CD4-positive, alpha-beta memory T cell (primary cell): ENCODE data around the gene SH3GLB2. TPM values are rescaled to one million over a fixed set of nuclear protein-coding genes. Genes with fewer than 3 reads are reported as not detected.

Source experiments
- CTCF ChIA-PET: fragments of 350-600 bp; sonication (Branson Sonifier 250); formaldehyde crosslinking; loops from one replicate; lab custom pipeline; 2021; ENCODE audit warnings: inconsistent platforms; ENCODE audit not compliant: partially characterized antibody; lab: Charles Lee
- POLR2A ChIA-PET: fragments of 350-600 bp; sonication (Branson Sonifier 250); formaldehyde crosslinking; loops from one replicate; lab custom pipeline; 2021; ENCODE audit not compliant: partially characterized antibody; lab: Charles Lee
- DNase-seq, 5 donors: peaks; one replicate each; pipeline versions ENCODE4 v3.0.0 to v3.0.0-alpha.2; 2020 to 2022; ENCODE audit warnings: mixed read lengths in 1 of 5
- H3K27ac ChIP-seq: one replicate; pipeline ENCODE4 v1.7.0; 2013; ENCODE audit warnings: low read depth, low read length
- H3K27me3 ChIP-seq: 2 replicates; pipeline ENCODE4 v1.7.0; 2013; ENCODE audit warnings: mild to moderate bottlenecking, low read length, moderate library complexity; ENCODE audit not compliant: insufficient read depth
- H3K36me3 ChIP-seq: 2 replicates; pipeline ENCODE4 v1.7.0; 2013; ENCODE audit warnings: mild to moderate bottlenecking, low read length, moderate library complexity; ENCODE audit not compliant: insufficient read depth
- H3K4me1 ChIP-seq: 2 replicates; pipeline ENCODE4 v1.7.0; 2013; ENCODE audit warnings: mild to moderate bottlenecking, low read length, moderate library complexity; ENCODE audit not compliant: insufficient read depth
- H3K4me3 ChIP-seq, 2 donors: one replicate each; pipeline ENCODE4 v1.7.0; 2013; ENCODE audit warnings: low read length in 2 of 2, mild to moderate bottlenecking in 1 of 2
- H3K9me3 ChIP-seq, 2 donors: one replicate each; pipeline ENCODE4 v1.7.0; 2013; ENCODE audit warnings: low read length in 2 of 2, control low read depth in 1 of 2; ENCODE audit not compliant: control insufficient read depth in 1 of 2
- H3K27ac Mint-ChIP-seq, 7 donors: one replicate each; pipeline ENCODE4 v1.8.0; 2020 to 2021; ENCODE audit warnings: mixed read lengths in 7 of 7, mild to moderate bottlenecking in 6 of 7, inconsistent platforms in 3 of 7, moderate library complexity in 3 of 7
- H3K27me3 Mint-ChIP-seq, 2 donors: one replicate each; pipeline ENCODE4 v1.8.0; 2020 to 2021; ENCODE audit warnings: mixed read lengths in 2 of 2
- H3K36me3 Mint-ChIP-seq, 2 donors: one replicate each; pipeline ENCODE4 v1.8.0; 2020 to 2021; ENCODE audit warnings: mixed read lengths in 2 of 2, inconsistent platforms in 1 of 2, mild to moderate bottlenecking in 1 of 2
- H3K4me1 Mint-ChIP-seq, 4 donors: one replicate each; pipeline ENCODE4 v1.8.0; 2020 to 2021; ENCODE audit warnings: mixed read lengths in 4 of 4, mild to moderate bottlenecking in 1 of 4
- H3K4me3 Mint-ChIP-seq, 8 donors: one replicate each; pipeline ENCODE4 v1.8.0; 2020 to 2021; ENCODE audit warnings: mixed read lengths in 8 of 8, mild to moderate bottlenecking in 7 of 8, moderate library complexity in 6 of 8, inconsistent platforms in 3 of 8
- H3K9me3 Mint-ChIP-seq, 8 donors: one replicate each; pipeline ENCODE4 v1.8.0; 2020 to 2021; ENCODE audit warnings: mixed read lengths in 8 of 8, mild to moderate bottlenecking in 5 of 8, inconsistent platforms in 3 of 8, moderate library complexity in 1 of 8
- intact Hi-C: fragments of 100-400 bp; cut with micrococcal nuclease; formaldehyde crosslinking; loops from one replicate; pipeline ENCODE4 v1.15.1; 2023
- polyA plus RNA-seq, 2 donors: library from polyadenylated mRNA; unstranded; fragments of 300-500 nt; fragmentation: Illumina TruSeq; gene quantifications; one replicate each; pipeline ENCODE4 v1.2.3, GENCODE V29; 2021
- total RNA-seq, 2 experiments: library from RNA; stranded (reverse); gene quantifications; one replicate each; pipeline ENCODE4 v1.2.3, GENCODE V29; 2021

Gene SH3GLB2
- total and polyA plus RNA-seq, 4 experiments from 2014 or later = 23.8 to 113 (median 77.1) TPM

- Mint-ChIP-seq H3K27me3 (no peaks in the 10 kb centered on the region), H3K27ac (peak overlapping the region in 1 of 7 donors; percentile 36), H3K36me3 (peaks cover 16 to 39% of the 10 kb centered on the region in 2 donors), H3K9me3 (no peaks in the 10 kb centered on the region), H3K4me3 (no peak overlapping the region), H3K4me1 (peaks cover 7 to 13% (median 10%) of the 10 kb centered on the region in 4 donors)
- ChIA-PET POLR2A (no interaction called here), CTCF (no interaction called here)
- Histone ChIP-seq H3K27me3 (no peaks in the 10 kb centered on the region), H3K4me3 (no peak overlapping the region), H3K4me1 (peaks cover 17% of the 10 kb centered on the region), H3K36me3 (peaks cover 41% of the 10 kb centered on the region), H3K9me3 (no peaks in the 10 kb centered on the region), H3K27ac (no peak overlapping the region)
- intact Hi-C loops = no loop called here
- DNase-seq = no peak
Observed at GRCh38 chr9:129064499-129064908, 36.4 kb upstream of the SH3GLB2 start.

- H3K4me3 Mint-ChIP-seq = no peak overlapping the region
- ChIA-PET CTCF (no interaction called here), POLR2A (no interaction called here)
- H3K36me3 ChIP-seq = peaks cover 47% of the 10 kb centered on the region
- no peak overlapping the region for H3K27ac ChIP-seq
- no peaks in the 10 kb centered on the region for H3K27me3 Mint-ChIP-seq
- no peak for DNase-seq
- H3K4me1 Mint-ChIP-seq = peaks cover 0 to under 1% (median 0%) of the 10 kb centered on the region in 4 donors
- H3K36me3 Mint-ChIP-seq = peaks cover 16 to 39% of the 10 kb centered on the region in 2 donors
- intact Hi-C loops = no loop called here
- H3K4me3 ChIP-seq = no peak overlapping the region
- H3K27me3 ChIP-seq = no peaks in the 10 kb centered on the region
- H3K9me3 Mint-ChIP-seq = peaks cover 0 to 2% (median 0%) of the 10 kb centered on the region in 8 donors
- H3K9me3 ChIP-seq = no peaks in the 10 kb centered on the region
- no peak overlapping the region for H3K27ac Mint-ChIP-seq
- H3K4me1 ChIP-seq = peaks cover 3% of the 10 kb centered on the region
Observed at GRCh38 chr9:129063061-129063460, 34.9 kb upstream of the SH3GLB2 start.

DNA sequence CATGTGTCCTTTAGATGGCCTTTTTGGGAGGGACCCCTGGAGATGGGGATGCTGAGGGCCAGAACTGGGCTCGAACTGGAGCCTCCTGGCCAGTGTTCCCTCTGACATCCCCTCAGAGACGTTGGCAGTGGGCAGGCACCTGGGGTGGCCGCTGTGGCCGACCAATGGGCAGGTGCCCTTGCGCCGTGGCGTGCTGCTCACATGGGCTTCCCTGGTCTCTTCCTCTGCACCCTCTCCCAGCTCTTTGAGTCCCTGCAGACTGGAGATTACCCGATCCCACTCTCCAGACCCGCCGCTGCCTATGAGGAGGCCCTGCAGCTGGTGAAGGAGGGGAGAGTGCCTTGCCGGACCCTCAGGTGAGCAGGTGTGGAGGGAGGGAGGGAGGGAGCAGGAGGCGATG lies 32.9 kb upstream of the SH3GLB2 start:
- POLR2A ChIA-PET = no interaction called here
- Histone ChIP-seq H3K4me1 (no peaks in the 10 kb centered on the region), H3K27me3 (no peaks in the 10 kb centered on the region), H3K36me3 (peaks cover 41% of the 10 kb centered on the region), H3K27ac (no peak overlapping the region), H3K4me3 (no peak overlapping the region), H3K9me3 (no peaks in the 10 kb centered on the region)
- Mint-ChIP-seq H3K36me3 (peaks cover 19 to 49% of the 10 kb centered on the region in 2 donors), H3K4me1 (no peaks in the 10 kb centered on the region), H3K27ac (no peak overlapping the region), H3K9me3 (peaks cover 0 to 2% (median 0%) of the 10 kb centered on the region in 8 donors), H3K27me3 (no peaks in the 10 kb centered on the region), H3K4me3 (no peak overlapping the region)
- intact Hi-C loops = no loop called here
- CTCF ChIA-PET = no interaction called here
- no peak for DNase-seq

DNA sequence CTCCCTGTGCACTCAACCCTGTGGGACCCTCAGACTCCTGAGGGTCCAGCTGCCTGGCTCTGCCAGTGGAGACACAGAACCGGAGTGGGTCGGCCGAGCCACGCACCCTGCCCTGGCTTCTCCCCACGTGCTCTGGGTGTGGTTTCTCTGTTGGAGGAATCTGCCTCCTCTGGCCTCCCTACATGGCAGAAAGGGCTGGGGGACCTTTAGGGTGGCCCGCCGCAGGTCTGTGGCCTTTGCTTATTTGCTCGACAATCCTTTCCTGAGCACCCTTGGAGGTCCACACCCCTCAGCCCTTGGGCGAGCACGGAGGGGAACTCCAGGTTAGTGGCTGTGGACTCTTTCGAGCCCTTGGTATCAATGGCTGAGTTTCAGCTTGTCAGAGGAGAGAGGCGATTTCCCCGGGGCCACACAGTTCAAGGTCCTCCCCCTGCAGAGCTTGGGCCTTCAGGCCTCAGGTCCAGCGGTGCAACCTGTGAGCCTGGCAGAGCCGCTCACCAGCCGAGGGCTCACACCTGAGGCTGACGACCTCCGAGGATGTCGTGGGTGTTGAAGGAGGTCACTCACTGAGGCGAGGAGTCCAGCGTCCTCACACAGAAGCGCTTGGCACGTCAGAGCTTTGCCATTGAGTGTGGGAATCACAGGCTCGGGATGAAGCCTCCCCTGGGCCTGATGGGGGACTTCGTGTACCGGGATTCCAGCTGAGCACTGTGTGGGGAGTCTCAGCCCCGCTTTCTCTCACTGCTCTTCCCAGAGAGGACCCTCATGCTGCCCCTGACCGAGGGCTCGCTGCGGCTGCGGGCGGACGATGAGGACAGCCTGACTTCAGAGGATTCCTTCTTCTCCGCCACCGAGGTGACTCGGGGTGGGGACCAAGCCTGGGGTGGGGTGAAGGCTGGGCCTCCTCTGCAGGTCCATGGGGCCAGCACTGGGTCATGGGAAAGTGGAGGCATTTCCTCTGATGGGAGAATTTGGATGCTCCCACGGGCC lies 32.0 kb upstream of the SH3GLB2 start:
- ChIA-PET POLR2A (no interaction called here), CTCF (interaction anchor here (0.6 kb wide), 1 partner anchor 67 kb away, joined by 3 read pairs; no protein-coding TSS in a partner anchor)
- no peak for DNase-seq
- H3K36me3 Mint-ChIP-seq = peaks cover 14 to 45% of the 10 kb centered on the region in 2 donors
- no peaks in the 10 kb centered on the region for H3K4me1 Mint-ChIP-seq
- no peak overlapping the region for H3K27ac Mint-ChIP-seq
- H3K27me3 Mint-ChIP-seq = no peaks in the 10 kb centered on the region
- H3K4me3 Mint-ChIP-seq = no peak overlapping the region
- Histone ChIP-seq H3K9me3 (no peaks in the 10 kb centered on the region), H3K36me3 (peaks cover 36% of the 10 kb centered on the region), H3K4me3 (no peak overlapping the region), H3K27me3 (no peaks in the 10 kb centered on the region), H3K27ac (no peak overlapping the region), H3K4me1 (no peaks in the 10 kb centered on the region)
- H3K9me3 Mint-ChIP-seq = peaks cover 0 to 2% (median 0%) of the 10 kb centered on the region in 8 donors
- intact Hi-C loops = no loop called here

DNA sequence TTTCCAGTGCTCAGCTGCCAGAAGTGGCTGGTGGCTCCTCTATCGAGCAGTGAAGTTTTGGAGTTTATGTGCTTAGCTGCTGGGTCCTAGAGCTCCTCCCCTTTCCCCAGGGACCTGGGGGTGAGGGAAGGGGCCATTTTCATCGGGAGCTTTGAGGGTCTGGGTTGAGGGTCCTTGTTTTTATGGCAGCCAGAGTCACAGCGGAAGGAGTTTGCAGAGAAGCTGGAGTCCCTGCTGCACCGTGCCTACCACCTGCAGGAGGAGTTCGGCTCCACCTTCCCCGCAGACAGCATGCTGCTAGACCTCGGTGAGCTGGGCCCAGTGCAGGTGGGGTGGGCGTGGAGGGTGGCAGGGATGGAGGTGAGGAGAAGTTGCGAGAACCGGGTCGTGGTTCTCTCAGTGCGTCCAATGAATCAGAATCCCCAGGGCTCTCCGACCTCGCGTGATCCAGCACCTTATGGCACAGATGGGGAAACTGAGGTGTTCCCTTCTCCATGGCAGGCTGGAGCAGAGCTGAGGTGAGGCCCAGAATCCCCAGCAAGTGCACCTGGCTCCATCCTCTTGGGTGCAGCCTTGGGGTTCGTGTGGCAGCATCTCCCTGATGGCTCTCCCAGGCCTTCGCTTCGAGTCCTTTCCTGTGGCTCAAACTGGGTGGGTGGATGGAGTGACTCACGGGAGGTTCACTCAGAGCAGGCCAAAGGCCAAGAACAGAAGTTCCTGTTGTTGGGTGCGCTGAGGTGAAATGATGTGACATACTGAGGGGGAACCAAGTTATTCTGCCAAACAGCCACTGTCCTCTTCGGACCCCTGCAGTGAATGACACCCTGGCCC lies 31.0 kb upstream of the SH3GLB2 start:
- Histone ChIP-seq H3K36me3 (peaks cover 32% of the 10 kb centered on the region), H3K9me3 (no peaks in the 10 kb centered on the region), H3K27me3 (no peaks in the 10 kb centered on the region), H3K4me3 (no peak overlapping the region), H3K4me1 (no peaks in the 10 kb centered on the region), H3K27ac (no peak overlapping the region)
- no peak for DNase-seq
- no peaks in the 10 kb centered on the region for H3K27me3 Mint-ChIP-seq
- no peak overlapping the region for H3K27ac Mint-ChIP-seq
- H3K4me1 Mint-ChIP-seq = no peaks in the 10 kb centered on the region
- intact Hi-C loops = no loop called here
- peaks cover 0 to 2% (median 0%) of the 10 kb centered on the region in 8 donors for H3K9me3 Mint-ChIP-seq
- ChIA-PET CTCF (no interaction called here), POLR2A (no interaction called here)
- peaks cover 20 to 48% of the 10 kb centered on the region in 2 donors for H3K36me3 Mint-ChIP-seq
- H3K4me3 Mint-ChIP-seq = no peak overlapping the region

DNA sequence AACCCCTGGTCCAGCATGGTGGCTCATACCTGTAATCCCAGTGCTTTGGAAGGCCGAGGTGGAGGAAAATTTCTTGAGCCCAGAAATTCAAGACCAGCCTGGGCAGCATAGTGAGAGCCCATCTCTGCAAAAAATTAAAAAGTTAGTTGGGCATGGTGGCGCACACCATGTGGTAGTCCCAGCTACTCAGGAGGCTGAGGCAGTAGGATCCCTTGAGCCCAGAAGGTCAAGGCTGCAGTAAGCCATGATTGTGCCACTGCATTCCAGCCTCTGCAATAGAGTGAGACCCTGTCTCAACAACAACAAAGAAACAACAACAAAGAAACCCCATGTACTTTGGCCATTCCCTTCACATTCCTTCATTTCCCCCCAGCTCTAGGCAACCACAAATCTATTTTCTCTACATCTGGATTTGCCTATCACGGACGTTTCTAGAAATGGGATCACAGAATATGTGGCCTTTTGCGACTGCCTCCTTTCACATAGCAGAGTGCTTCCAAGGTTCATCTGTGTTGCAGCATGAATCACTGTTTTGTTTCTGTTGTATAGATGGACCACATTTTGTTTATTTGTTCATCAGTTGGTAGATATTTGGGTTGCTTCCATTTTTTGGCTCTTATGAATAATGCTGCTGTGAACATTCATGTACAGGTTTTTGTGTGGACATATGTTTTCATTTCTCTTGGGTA lies 26.2 kb upstream of the SH3GLB2 start:
- Mint-ChIP-seq H3K4me3 (no peak overlapping the region), H3K9me3 (no peaks in the 10 kb centered on the region), H3K36me3 (peaks cover 18 to 36% of the 10 kb centered on the region in 2 donors), H3K27me3 (no peaks in the 10 kb centered on the region), H3K27ac (peak overlapping the region in 1 of 7 donors; percentile 32), H3K4me1 (no peaks in the 10 kb centered on the region)
- no peak for DNase-seq
- Histone ChIP-seq H3K27me3 (no peaks in the 10 kb centered on the region), H3K4me3 (no peak overlapping the region), H3K27ac (no peak overlapping the region), H3K9me3 (no peaks in the 10 kb centered on the region), H3K4me1 (no peaks in the 10 kb centered on the region), H3K36me3 (peaks cover 18% of the 10 kb centered on the region)
- intact Hi-C loops = no loop called here
- ChIA-PET POLR2A (no interaction called here), CTCF (no interaction called here)
